ENCODE data around the gene BFSP2. TPM values are rescaled to one million over a fixed set of nuclear protein-coding genes. Genes with fewer than 3 reads are reported as not detected.

BFSP2 gene
- not detected for total RNA-seq

- TF ChIP-seq CTCF (IDR thresholded peaks at IDR 0.05; ENCODE audit: low read depth) = no peak
These were observed at the start of gene BFSP2 for GRCh38 chr3:133400006-133400515. BFSP2 (plus strand) TSS chr3:133400056; CDS start chr3:133400084, 28 bp downstream.

GRCh38 chr3:133354721-133355120 lies 45.1 kb upstream of the BFSP2 start:
- TF ChIP-seq CTCF (IDR thresholded peaks at IDR 0.05; ENCODE audit: low read depth) = no peak

GRCh38 chr3:133360476-133360875 lies 39.4 kb upstream of the BFSP2 start:
- TF ChIP-seq CTCF (IDR thresholded peaks at IDR 0.05; ENCODE audit: low read depth) = no peak

- TF ChIP-seq CTCF (IDR thresholded peaks at IDR 0.05; ENCODE audit: low read depth) = no peak
These were observed 38.8 kb upstream of the BFSP2 start for GRCh38 chr3:133361011-133361410.

- TF ChIP-seq CTCF (IDR thresholded peaks at IDR 0.05; ENCODE audit: low read depth) = no peak
These were observed 38.4 kb upstream of the BFSP2 start for GRCh38 chr3:133361435-133361834.

GRCh38 chr3:133362539-133362938 lies 37.3 kb upstream of the BFSP2 start:
- TF ChIP-seq CTCF (IDR thresholded peaks at IDR 0.05; ENCODE audit: low read depth) = no peak

GRCh38 chr3:133364704-133365103 lies 35.2 kb upstream of the BFSP2 start:
- no peak for TF ChIP-seq CTCF (IDR thresholded peaks at IDR 0.05; ENCODE audit: low read depth)

All from subcutaneous adipose tissue (tissue), 4 donors.